ENCODE results near the gene ACTL7A. TPM values are rescaled to one million over a fixed set of nuclear protein-coding genes. Genes with fewer than 3 reads are reported as not detected.
"Not testable (repeated sequence)": the region's sequence is repeated elsewhere in the genome, so short reads cannot be mapped to it uniquely, and the experiment has no call there.

The ACTL7A gene
- total and polyA plus RNA-seq, 2 experiments from 2014 or later, result not detected

- no peak overlapping the region for H3K4me3 ChIP-seq
- H3K4me1 ChIP-seq (ENCODE audit: insufficient read depth), result peaks cover 11% of the 10 kb centered on the region
- H3K27me3 ChIP-seq (replicated peaks; ENCODE audit: insufficient read depth), result no peaks in the 10 kb centered on the region
- no peaks in the 10 kb centered on the region for H3F3A ChIP-seq (ENCODE audit: insufficient read depth)
- no peak overlapping the region for H3K27ac ChIP-seq
- no peaks in the 10 kb centered on the region for H3K36me3 ChIP-seq (ENCODE audit: low read depth)
- in situ Hi-C loops (cut with MboI), result no loop called here
- no peak overlapping the region for H3K4me2 ChIP-seq (ENCODE audit: unreplicated experiment)
- no peaks in the 10 kb centered on the region for H4K20me1 ChIP-seq (ENCODE audit: insufficient read depth)
- no peaks in the 10 kb centered on the region for H3K9me2 ChIP-seq (ENCODE audit: insufficient read depth)
- H2AFZ ChIP-seq, result no peak overlapping the region
- H3K79me2 ChIP-seq (ENCODE audit: insufficient read depth), result no peaks in the 10 kb centered on the region
- DNase-seq, result no peak
- no peak for TF ChIP-seq EZH2 (IDR thresholded peaks at IDR 0.05; ENCODE audit: insufficient read depth, poor library complexity, severe bottlenecking)
- H3K9ac ChIP-seq, result no peak overlapping the region
- H3K9me3 ChIP-seq (ENCODE audit: low read depth), result no peaks in the 10 kb centered on the region
- WGBS, 2 experiments (ENCODE audit: low coverage in 1 of 2, low lambda C conversion rate in 2 of 2, missing lambda C conversion rate in 2 of 2), result 90 to 94% methylated on average over 5 of the region's 5 CpGs
These were observed 25.3 kb upstream of the ACTL7A start for GRCh38 chr9:108836781-108837180.

GRCh38 chr9:108837530-108837929 is 24.5 kb upstream of the ACTL7A start:
- H3K27ac ChIP-seq, result no peak overlapping the region
- H3F3A ChIP-seq (ENCODE audit: insufficient read depth), result no peaks in the 10 kb centered on the region
- H3K79me2 ChIP-seq (ENCODE audit: insufficient read depth), result no peaks in the 10 kb centered on the region
- no peak overlapping the region for H3K4me2 ChIP-seq (ENCODE audit: unreplicated experiment)
- TF ChIP-seq EZH2 (IDR thresholded peaks at IDR 0.05; ENCODE audit: insufficient read depth, poor library complexity, severe bottlenecking) (no peak), EZH2phosphoT487 (IDR thresholded peaks at IDR 0.05; ENCODE audit: insufficient read depth, low read depth) (no peak)
- H4K20me1 ChIP-seq (ENCODE audit: insufficient read depth), result no peaks in the 10 kb centered on the region
- H3K4me3 ChIP-seq, result no peak overlapping the region
- H2AFZ ChIP-seq, result no peak overlapping the region
- H3K36me3 ChIP-seq (ENCODE audit: low read depth), result no peaks in the 10 kb centered on the region
- no peaks in the 10 kb centered on the region for H3K27me3 ChIP-seq (replicated peaks; ENCODE audit: insufficient read depth)
- WGBS, 2 experiments (ENCODE audit: low coverage in 1 of 2, low lambda C conversion rate in 2 of 2, missing lambda C conversion rate in 2 of 2), result 66 to 78% methylated on average over 4 of the region's 4 CpGs
- no peaks in the 10 kb centered on the region for H3K9me2 ChIP-seq (ENCODE audit: insufficient read depth)
- in situ Hi-C loops (cut with MboI), result no loop called here
- no peak for DNase-seq
- H3K4me1 ChIP-seq (ENCODE audit: insufficient read depth), result peaks cover 11% of the 10 kb centered on the region
- H3K9ac ChIP-seq, result no peak overlapping the region
- no peaks in the 10 kb centered on the region for H3K9me3 ChIP-seq (ENCODE audit: low read depth)

DNA sequence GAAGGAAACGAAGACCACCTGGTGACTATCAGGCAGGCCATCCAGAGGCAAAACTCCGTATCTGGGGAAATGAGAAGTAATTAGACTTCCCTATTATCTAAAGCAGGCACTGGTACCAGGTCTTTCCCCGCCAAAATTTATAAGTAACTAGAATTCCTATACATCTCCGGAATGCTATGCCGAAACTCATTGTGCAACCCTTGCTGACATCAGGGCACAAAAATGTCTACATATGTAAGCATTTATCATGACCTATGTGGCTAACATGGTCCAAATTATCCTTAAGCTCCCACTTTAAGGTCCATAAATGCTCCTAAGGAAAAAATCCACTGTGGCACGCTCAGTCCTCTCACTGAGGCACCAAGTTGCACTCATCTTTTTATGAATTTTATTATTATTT is 24.0 kb upstream of the ACTL7A start:
- peak; percentile 41 for DNase-seq
- Histone ChIP-seq H3K4me1 (ENCODE audit: insufficient read depth) (peaks cover 11% of the 10 kb centered on the region), H2AFZ (no peak overlapping the region), H3K9me3 (ENCODE audit: low read depth) (no peaks in the 10 kb centered on the region), H3K36me3 (ENCODE audit: low read depth) (no peaks in the 10 kb centered on the region), H3K27ac (no peak overlapping the region), H3K27me3 (replicated peaks; ENCODE audit: insufficient read depth) (no peaks in the 10 kb centered on the region), H3K9ac (no peak overlapping the region), H4K20me1 (ENCODE audit: insufficient read depth) (no peaks in the 10 kb centered on the region), H3K4me2 (ENCODE audit: unreplicated experiment) (no peak overlapping the region), H3K4me3 (no peak overlapping the region), H3K9me2 (ENCODE audit: insufficient read depth) (no peaks in the 10 kb centered on the region), H3K79me2 (ENCODE audit: insufficient read depth) (no peaks in the 10 kb centered on the region), H3F3A (ENCODE audit: insufficient read depth) (no peaks in the 10 kb centered on the region)
- in situ Hi-C loops (cut with MboI), result no loop called here
- 40 to 47% methylated on average over 6 of the region's 6 CpGs for WGBS, 2 experiments (ENCODE audit: low coverage in 1 of 2, low lambda C conversion rate in 2 of 2, missing lambda C conversion rate in 2 of 2)
- TF ChIP-seq EZH2 (IDR thresholded peaks at IDR 0.05; ENCODE audit: insufficient read depth, poor library complexity, severe bottlenecking) (no peak), EZH2phosphoT487 (IDR thresholded peaks at IDR 0.05; ENCODE audit: insufficient read depth, low read depth) (no peak)

DNA sequence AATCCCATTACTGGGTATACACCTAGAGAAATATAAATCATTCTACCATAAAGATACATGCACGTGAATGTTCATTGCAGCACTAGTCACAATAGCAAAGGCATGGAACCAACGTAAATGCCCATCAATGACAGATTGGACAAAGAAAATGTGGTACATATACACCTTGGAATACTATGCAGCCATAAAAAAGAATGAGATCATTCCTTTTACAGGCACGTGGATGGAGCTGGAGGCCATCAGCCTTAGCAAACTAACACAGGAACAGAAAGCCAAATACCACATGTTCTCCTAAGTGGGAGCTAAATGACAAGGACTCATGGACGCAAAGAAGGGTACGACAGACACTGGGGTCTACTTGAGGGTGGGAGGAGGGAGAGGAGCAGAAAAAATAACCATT is 22.5 kb upstream of the ACTL7A start:
- H3K4me3 ChIP-seq; H3K9me3 ChIP-seq (ENCODE audit: low read depth); H3F3A ChIP-seq (ENCODE audit: insufficient read depth); H3K4me2 ChIP-seq (ENCODE audit: unreplicated experiment); H3K79me2 ChIP-seq (ENCODE audit: insufficient read depth); H3K27ac ChIP-seq; H3K9ac ChIP-seq; H2AFZ ChIP-seq; in situ Hi-C loops (cut with MboI); H3K9me2 ChIP-seq (ENCODE audit: insufficient read depth); DNase-seq; H4K20me1 ChIP-seq (ENCODE audit: insufficient read depth); H3K36me3 ChIP-seq (ENCODE audit: low read depth); H3K27me3 ChIP-seq (replicated peaks; ENCODE audit: insufficient read depth): not testable (repeated sequence)
- 64 to 69% methylated on average over 5 of the region's 5 CpGs for WGBS, 2 experiments (ENCODE audit: low coverage in 1 of 2, low lambda C conversion rate in 2 of 2, missing lambda C conversion rate in 2 of 2)
- peaks cover 11% of the 10 kb centered on the region for H3K4me1 ChIP-seq (ENCODE audit: insufficient read depth)

DNA sequence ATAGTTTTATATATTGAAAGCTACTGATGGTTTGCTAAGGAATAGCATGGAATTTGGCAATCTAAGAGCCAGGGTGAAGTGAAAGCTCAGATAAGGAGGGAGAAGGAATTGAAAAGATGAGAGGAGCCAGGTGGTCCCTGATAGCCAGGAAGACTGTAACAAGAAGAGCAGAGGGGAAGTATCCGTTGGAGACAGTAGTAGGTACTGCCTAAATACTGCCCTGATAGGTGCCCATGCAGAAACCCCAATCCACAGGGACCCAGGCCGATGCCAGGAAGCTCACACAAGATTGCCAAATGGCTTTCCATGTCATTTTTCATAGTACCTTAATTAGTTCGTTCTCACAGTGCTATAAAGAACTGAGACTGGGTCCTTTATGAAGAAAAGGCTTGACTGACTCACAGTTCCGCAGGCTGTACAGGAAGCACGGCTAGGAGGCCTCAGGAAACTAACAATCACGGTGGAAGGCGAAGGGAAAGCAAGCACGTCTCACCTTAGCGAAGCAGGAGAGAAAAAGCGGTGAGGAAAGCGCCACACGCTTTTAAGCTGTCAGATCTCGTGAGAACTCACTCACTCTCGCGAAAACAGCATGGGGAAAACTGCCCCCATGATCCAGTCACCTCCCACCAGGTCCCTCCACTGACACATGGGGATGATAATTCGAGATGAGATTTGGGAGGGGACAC is 19.3 kb upstream of the ACTL7A start:
- Histone ChIP-seq H4K20me1 (ENCODE audit: insufficient read depth) (no peaks in the 10 kb centered on the region), H3K9me2 (ENCODE audit: insufficient read depth) (no peaks in the 10 kb centered on the region), H3K4me3 (no peak overlapping the region), H3K9me3 (ENCODE audit: low read depth) (no peaks in the 10 kb centered on the region), H3K27ac (no peak overlapping the region), H3F3A (ENCODE audit: insufficient read depth) (no peaks in the 10 kb centered on the region), H3K4me1 (ENCODE audit: insufficient read depth) (peaks cover 6% of the 10 kb centered on the region), H3K36me3 (ENCODE audit: low read depth) (no peaks in the 10 kb centered on the region), H3K9ac (no peak overlapping the region), H3K4me2 (ENCODE audit: unreplicated experiment) (no peak overlapping the region), H3K79me2 (ENCODE audit: insufficient read depth) (no peaks in the 10 kb centered on the region), H3K27me3 (replicated peaks; ENCODE audit: insufficient read depth) (peaks cover 4% of the 10 kb centered on the region; the same call in 1 of the 2 replicates), H2AFZ (no peak overlapping the region)
- TF ChIP-seq EZH2 (IDR thresholded peaks at IDR 0.05; ENCODE audit: insufficient read depth, poor library complexity, severe bottlenecking) (no peak), EZH2phosphoT487 (IDR thresholded peaks at IDR 0.05; ENCODE audit: insufficient read depth, low read depth) (no peak)
- no peak for DNase-seq
- 81 to 82% methylated on average over 16 of the region's 16 CpGs for WGBS, 2 experiments (ENCODE audit: low coverage in 1 of 2, low lambda C conversion rate in 2 of 2, missing lambda C conversion rate in 2 of 2)
- in situ Hi-C loops (cut with MboI), result no loop called here

Measured in GM23248 (cell line).